HepG2 (cell line): ENCODE results near the gene FIBCD1.

Experiments
- EEA1 ChIP-seq: sonication (generic); formaldehyde crosslinking; IDR thresholded peaks from 2 replicates; pipeline ENCODE4 v1.5.1; 2020; ENCODE audit warnings: mild to moderate bottlenecking, missing genetic modification reagents, borderline replicate concordance
- GZF1 ChIP-seq: sonication (generic); formaldehyde crosslinking; IDR thresholded peaks from 2 replicates; pipeline ENCODE4 v1.5.1; 2020; ENCODE audit warnings: mild to moderate bottlenecking, missing genetic modification reagents
- HMG20B ChIP-seq: conservative IDR thresholded peaks from 2 replicates; pipeline ENCODE4 v1.6.1; 2016; ENCODE audit warnings: missing genetic modification reagents, missing compliant biosample characterization
- MEIS1 ChIP-seq: sonication (generic); formaldehyde crosslinking; IDR thresholded peaks from 2 replicates; pipeline ENCODE4 v1.9.0; 2021; ENCODE audit warnings: mild to moderate bottlenecking, missing genetic modification reagents, moderate library complexity, borderline replicate concordance
- POLR2A ChIP-seq, 2 experiments: IDR thresholded peaks; 2 replicates each; pipeline ENCODE4 v1.6.1; 2011; ENCODE audit warnings: low read depth in 2 of 2, low read length in 2 of 2, mild to moderate bottlenecking in 1 of 2, moderate library complexity in 1 of 2; ENCODE audit not compliant: insufficient read depth in 1 of 2
- SMAD3 ChIP-seq: sonication (generic); formaldehyde crosslinking; IDR thresholded peaks from 2 replicates; pipeline ENCODE4 v1.4.0; 2020; ENCODE audit warnings: missing genetic modification reagents
- TCF7L2 ChIP-seq: IDR thresholded peaks from 2 replicates; pipeline ENCODE4 v1.6.1; 2011; ENCODE audit warnings: mild to moderate bottlenecking, low read depth, low read length, moderate library complexity
- TF ChIP-seq, protein P1 (sequence below): sonication (generic); formaldehyde crosslinking; IDR thresholded peaks from 2 replicates; pipeline ENCODE4 v1.5.0; 2020; ENCODE audit warnings: mild to moderate bottlenecking, missing genetic modification reagents, moderate library complexity
- TF ChIP-seq, protein P2 (sequence below): IDR thresholded peaks from 2 replicates; pipeline ENCODE4 v1.6.1; 2016; ENCODE audit warnings: low read depth
- TF ChIP-seq, protein P3 (sequence below): sonication (generic); formaldehyde crosslinking; IDR thresholded peaks from one replicate; pipeline ENCODE4 v1.5.1; 2020; ENCODE audit warnings: mild to moderate bottlenecking, missing genetic modification reagents; ENCODE audit errors: not compliant biosample characterization

DNA sequence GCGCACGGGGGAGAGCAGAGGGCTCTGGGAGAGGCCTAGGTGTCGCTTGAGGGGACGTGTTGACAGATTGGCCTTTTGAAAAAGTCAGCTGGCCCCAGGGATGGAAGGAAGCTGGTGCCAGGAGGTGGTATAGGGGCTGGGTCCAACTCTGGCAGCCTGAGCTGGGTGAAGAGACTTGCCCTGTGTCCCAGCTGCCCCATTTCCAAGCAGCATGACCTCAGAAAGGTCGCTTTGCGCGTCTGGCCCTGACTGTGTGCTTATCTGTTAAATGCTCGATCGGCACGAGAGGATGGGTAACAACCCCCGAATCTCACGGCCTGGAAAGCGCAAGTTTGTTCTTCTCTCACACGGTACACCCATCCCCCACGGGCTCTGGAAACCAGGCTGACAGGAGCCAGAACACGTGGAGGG is 38.8 kb upstream of the FIBCD1 start:
- TF ChIP-seq TCF7L2 (no peak), HMG20B (CRISPR knock-in tag) (no peak), MEIS1 (no peak), EEA1 (CRISPR knock-in tag) (no peak), GZF1 (CRISPR knock-in tag) (no peak), SMAD3 (CRISPR knock-in tag) (no peak), POLR2A (IDR thresholded peaks at IDR 0.05; ENCODE audit: insufficient read depth in 1 of 2, low read depth in 2 of 2, low read length in 2 of 2) (no peak)
- TF ChIP-seq, protein P1, sequence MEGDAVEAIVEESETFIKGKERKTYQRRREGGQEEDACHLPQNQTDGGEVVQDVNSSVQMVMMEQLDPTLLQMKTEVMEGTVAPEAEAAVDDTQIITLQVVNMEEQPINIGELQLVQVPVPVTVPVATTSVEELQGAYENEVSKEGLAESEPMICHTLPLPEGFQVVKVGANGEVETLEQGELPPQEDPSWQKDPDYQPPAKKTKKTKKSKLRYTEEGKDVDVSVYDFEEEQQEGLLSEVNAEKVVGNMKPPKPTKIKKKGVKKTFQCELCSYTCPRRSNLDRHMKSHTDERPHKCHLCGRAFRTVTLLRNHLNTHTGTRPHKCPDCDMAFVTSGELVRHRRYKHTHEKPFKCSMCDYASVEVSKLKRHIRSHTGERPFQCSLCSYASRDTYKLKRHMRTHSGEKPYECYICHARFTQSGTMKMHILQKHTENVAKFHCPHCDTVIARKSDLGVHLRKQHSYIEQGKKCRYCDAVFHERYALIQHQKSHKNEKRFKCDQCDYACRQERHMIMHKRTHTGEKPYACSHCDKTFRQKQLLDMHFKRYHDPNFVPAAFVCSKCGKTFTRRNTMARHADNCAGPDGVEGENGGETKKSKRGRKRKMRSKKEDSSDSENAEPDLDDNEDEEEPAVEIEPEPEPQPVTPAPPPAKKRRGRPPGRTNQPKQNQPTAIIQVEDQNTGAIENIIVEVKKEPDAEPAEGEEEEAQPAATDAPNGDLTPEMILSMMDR (CRISPR knock-in tag): no peak
- TF ChIP-seq, protein P2, sequence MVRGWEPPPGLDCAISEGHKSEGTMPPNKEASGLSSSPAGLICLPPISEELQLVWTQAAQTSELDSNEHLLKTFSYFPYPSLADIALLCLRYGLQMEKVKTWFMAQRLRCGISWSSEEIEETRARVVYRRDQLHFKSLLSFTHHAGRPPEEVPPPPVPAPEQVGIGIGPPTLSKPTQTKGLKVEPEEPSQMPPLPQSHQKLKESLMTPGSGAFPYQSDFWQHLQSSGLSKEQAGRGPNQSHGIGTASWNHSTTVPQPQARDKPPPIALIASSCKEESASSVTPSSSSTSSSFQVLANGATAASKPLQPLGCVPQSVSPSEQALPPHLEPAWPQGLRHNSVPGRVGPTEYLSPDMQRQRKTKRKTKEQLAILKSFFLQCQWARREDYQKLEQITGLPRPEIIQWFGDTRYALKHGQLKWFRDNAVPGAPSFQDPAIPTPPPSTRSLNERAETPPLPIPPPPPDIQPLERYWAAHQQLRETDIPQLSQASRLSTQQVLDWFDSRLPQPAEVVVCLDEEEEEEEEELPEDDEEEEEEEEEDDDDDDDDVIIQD (CRISPR knock-in tag): no peak
- TF ChIP-seq, protein P3, sequence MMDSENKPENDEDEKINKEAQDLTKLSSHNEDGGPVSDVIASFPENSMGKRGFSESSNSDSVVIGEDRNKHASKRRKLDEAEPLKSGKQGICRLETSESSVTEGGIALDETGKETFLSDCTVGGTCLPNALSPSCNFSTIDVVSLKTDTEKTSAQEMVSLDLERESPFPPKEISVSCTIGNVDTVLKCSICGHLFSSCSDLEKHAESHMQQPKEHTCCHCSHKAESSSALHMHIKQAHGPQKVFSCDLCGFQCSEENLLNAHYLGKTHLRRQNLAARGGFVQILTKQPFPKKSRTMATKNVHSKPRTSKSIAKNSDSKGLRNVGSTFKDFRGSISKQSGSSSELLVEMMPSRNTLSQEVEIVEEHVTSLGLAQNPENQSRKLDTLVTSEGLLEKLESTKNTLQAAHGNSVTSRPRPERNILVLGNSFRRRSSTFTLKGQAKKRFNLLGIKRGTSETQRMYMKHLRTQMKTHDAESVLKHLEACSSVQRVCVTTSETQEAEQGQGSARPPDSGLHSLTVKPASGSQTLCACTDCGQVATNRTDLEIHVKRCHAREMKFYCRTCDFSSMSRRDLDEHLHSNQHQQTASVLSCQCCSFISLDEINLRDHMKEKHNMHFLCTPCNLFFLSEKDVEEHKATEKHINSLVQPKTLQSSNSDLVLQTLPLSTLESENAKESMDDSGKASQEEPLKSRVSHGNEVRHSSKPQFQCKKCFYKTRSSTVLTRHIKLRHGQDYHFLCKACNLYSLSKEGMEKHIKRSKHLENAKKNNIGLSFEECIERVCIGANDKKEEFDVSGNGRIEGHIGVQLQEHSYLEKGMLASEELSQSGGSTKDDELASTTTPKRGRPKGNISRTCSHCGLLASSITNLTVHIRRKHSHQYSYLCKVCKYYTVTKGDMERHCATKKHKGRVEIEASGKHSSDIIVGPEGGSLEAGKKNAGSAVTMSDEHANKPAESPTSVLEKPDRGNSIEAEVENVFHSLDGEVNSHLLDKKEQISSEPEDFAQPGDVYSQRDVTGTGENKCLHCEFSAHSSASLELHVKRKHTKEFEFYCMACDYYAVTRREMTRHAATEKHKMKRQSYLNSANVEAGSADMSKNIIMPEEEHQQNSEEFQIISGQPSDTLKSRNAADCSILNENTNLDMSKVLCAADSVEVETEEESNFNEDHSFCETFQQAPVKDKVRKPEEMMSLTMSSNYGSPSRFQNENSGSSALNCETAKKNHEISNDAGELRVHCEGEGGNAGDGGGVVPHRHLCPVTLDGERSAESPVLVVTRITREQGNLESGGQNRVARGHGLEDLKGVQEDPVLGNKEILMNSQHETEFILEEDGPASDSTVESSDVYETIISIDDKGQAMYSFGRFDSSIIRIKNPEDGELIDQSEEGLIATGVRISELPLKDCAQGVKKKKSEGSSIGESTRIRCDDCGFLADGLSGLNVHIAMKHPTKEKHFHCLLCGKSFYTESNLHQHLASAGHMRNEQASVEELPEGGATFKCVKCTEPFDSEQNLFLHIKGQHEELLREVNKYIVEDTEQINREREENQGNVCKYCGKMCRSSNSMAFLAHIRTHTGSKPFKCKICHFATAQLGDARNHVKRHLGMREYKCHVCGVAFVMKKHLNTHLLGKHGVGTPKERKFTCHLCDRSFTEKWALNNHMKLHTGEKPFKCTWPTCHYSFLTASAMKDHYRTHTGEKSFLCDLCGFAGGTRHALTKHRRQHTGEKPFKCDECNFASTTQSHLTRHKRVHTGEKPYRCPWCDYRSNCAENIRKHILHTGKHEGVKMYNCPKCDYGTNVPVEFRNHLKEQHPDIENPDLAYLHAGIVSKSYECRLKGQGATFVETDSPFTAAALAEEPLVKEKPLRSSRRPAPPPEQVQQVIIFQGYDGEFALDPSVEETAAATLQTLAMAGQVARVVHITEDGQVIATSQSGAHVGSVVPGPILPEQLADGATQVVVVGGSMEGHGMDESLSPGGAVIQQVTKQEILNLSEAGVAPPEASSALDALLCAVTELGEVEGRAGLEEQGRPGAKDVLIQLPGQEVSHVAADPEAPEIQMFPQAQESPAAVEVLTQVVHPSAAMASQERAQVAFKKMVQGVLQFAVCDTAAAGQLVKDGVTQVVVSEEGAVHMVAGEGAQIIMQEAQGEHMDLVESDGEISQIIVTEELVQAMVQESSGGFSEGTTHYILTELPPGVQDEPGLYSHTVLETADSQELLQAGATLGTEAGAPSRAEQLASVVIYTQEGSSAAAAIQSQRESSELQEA: no peak
